Dendritic cell treated with granulocyte-macrophage colony-stimulating factor and Interleukin-4, amounts not matched to agents 40 ng/mL and 50 ng/mL, for 4 days (primary cell): ENCODE data around the gene MBP.

Source experiments
- H3K27ac Mint-ChIP-seq: one replicate; pipeline ENCODE4 v1.8.0; 2022; ENCODE audit warnings: mild to moderate bottlenecking, mixed read lengths
- H3K27me3 Mint-ChIP-seq: one replicate; pipeline ENCODE4 v1.8.0; 2022; ENCODE audit warnings: mild to moderate bottlenecking, mixed read lengths
- H3K36me3 Mint-ChIP-seq: one replicate; pipeline ENCODE4 v1.8.0; 2022; ENCODE audit warnings: low read depth, mixed read lengths
- H3K4me1 Mint-ChIP-seq: one replicate; pipeline ENCODE4 v1.8.0; 2022; ENCODE audit warnings: low read depth, mixed read lengths
- H3K4me3 Mint-ChIP-seq: one replicate; pipeline ENCODE4 v1.8.0; 2022; ENCODE audit warnings: mild to moderate bottlenecking, moderate library complexity, mixed read lengths
- H3K9me3 Mint-ChIP-seq: one replicate; pipeline ENCODE4 v1.8.0; 2022; ENCODE audit warnings: mixed read lengths
- intact Hi-C: fragments of 100-400 bp; cut with micrococcal nuclease; formaldehyde crosslinking; loops from one replicate; pipeline ENCODE4 v1.15.0; 2022

MBP gene

DNA sequence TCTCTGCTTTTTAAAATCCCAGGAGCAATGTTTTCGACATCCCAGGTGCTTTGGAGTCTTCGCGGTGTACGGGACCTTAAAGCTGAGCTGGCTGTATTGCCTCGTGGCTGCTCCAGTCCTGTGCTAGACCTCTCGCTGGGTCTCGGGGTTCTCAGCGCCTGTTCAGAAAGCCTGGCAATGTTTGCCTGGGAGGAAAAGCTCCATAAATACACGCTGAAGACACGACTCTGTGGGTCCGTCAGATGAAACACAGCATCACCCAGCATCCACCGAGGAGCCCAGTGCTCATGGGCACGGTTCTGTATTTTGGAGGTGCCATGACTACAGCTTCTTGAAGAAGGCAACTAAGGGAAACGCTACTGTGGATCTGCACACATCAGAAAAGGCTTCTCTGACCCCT, 21.6 kb downstream of the MBP start:
- Mint-ChIP-seq H3K9me3 (no peaks in the 10 kb centered on the region), H3K4me1 (peaks cover 96% of the 10 kb centered on the region), H3K27ac (peak overlapping the region; percentile 95), H3K4me3 (peak overlapping the region; percentile 77), H3K36me3 (peaks cover 68% of the 10 kb centered on the region), H3K27me3 (no peaks in the 10 kb centered on the region)
- intact Hi-C loops = loop anchor here (10.0 kb wide), 1 partner anchor 616 kb away; the partner anchor contains the start of gene ZNF516

DNA sequence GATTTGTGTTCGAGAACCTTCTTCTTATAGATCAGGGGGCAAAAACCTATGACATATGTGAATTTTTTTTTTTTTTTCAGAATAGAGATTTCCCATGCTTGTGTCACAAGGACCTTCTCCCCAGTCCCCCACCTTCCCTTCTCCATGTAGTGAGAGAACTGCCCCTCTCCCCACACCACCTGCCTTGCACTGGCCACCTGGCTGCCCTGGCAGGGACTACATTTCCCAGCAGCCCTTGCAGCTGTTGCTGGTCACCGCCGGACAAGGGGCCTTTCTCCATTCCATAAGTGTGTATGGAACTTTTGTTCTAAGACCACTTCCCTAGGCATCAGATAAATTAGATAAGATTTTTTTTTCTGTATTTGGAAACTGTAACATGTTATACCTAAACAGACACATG, 22.2 kb downstream of the MBP start:
- intact Hi-C loops = loop anchor here (10.0 kb wide), 1 partner anchor 616 kb away; the partner anchor contains the start of gene ZNF516
- Mint-ChIP-seq H3K36me3 (peaks cover 72% of the 10 kb centered on the region), H3K27me3 (no peaks in the 10 kb centered on the region), H3K4me3 (no peak overlapping the region), H3K9me3 (no peaks in the 10 kb centered on the region), H3K27ac (peak overlapping the region; percentile 95), H3K4me1 (peaks cover 96% of the 10 kb centered on the region)

DNA sequence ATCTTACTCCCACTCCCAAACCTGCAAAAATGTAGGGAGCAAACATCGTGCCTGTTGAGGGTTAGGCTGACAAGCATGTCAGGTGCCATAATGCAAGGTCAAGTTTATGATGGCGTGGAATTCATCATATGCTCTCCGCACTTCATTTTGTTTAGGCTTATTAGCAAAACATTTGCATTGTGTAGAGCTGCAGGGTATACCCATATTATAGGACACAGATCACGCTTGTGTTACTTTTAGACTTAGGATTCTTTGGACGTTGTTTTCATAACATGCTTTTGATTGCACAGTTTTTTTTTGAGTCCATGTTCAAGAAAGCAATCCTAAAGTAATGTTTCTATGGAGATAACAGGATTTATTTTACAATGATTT, 22.9 kb downstream of the MBP start:
- H3K4me3 Mint-ChIP-seq = no peak overlapping the region
- peak overlapping the region; percentile 66 for H3K27ac Mint-ChIP-seq
- intact Hi-C loops = loop anchor here (10.0 kb wide), 1 partner anchor 615 kb away; the partner anchor contains the start of gene ZNF516
- H3K4me1 Mint-ChIP-seq = peaks cover 96% of the 10 kb centered on the region
- H3K36me3 Mint-ChIP-seq = peaks cover 80% of the 10 kb centered on the region
- no peaks in the 10 kb centered on the region for H3K9me3 Mint-ChIP-seq
- H3K27me3 Mint-ChIP-seq = no peaks in the 10 kb centered on the region

GRCh38 chr18:77108821-77109647, 23.5 kb downstream of the MBP start:
- Mint-ChIP-seq H3K9me3 (no peaks in the 10 kb centered on the region), H3K36me3 (peaks cover 86% of the 10 kb centered on the region), H3K4me1 (peaks cover 96% of the 10 kb centered on the region), H3K4me3 (no peak overlapping the region), H3K27me3 (no peaks in the 10 kb centered on the region), H3K27ac (peak overlapping the region; percentile 66)
- intact Hi-C loops = no loop called here

GRCh38 chr18:77108001-77108692, 24.4 kb downstream of the MBP start:
- H3K27ac Mint-ChIP-seq = peak overlapping the region; percentile 81
- intact Hi-C loops = no loop called here
- H3K27me3 Mint-ChIP-seq = no peaks in the 10 kb centered on the region
- peak overlapping the region; percentile 37 for H3K4me3 Mint-ChIP-seq
- no peaks in the 10 kb centered on the region for H3K9me3 Mint-ChIP-seq
- peaks cover 88% of the 10 kb centered on the region for H3K36me3 Mint-ChIP-seq
- H3K4me1 Mint-ChIP-seq = peaks cover 94% of the 10 kb centered on the region

DNA sequence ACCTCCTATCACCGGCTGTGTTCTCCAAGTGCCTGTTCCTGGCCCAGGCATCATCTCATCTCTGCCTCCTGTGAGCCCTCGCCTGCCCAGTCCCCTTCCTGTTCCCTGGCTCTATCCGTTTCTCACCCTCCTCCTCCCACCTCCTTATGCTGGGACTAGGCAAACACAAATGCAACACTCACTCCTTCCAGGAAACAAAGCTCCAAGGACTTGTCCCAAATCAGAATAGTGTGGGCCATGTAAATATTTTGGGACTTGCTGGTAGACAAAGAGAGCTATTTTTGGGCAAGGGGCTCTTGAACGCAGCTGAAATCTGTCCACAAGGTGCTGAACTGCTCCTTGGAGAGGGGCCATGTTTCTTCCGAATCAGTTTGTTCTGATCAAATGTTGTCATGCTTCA, 25.3 kb downstream of the MBP start:
- Mint-ChIP-seq H3K4me3 (no peak overlapping the region), H3K9me3 (no peaks in the 10 kb centered on the region), H3K27ac (peak overlapping the region; percentile 81), H3K27me3 (no peaks in the 10 kb centered on the region), H3K36me3 (peaks cover 81% of the 10 kb centered on the region), H3K4me1 (peaks cover 87% of the 10 kb centered on the region)
- intact Hi-C loops = no loop called here

DNA sequence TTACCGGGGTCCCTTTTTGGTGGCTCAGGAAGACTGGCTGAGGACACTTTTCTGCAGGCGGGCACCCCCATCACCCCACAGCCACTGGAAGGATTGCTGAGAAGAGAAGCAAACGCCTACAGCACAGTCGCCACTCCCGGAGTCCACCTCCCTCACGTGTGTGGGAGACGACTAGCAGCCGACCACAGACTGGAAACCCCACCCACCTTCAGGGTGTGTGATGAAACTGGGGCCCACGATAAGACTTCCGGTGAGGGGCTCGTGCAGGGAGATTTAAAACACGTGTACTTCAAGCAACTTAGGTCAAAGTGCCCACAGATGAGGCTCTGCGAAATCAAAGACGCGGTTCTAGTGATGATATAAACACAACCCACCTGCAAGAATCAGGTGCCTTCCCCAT, 26.3 kb downstream of the MBP start:
- Mint-ChIP-seq H3K27me3 (no peaks in the 10 kb centered on the region), H3K9me3 (no peaks in the 10 kb centered on the region), H3K27ac (peak overlapping the region; percentile 81), H3K4me3 (no peak overlapping the region), H3K36me3 (peaks cover 79% of the 10 kb centered on the region), H3K4me1 (peaks cover 87% of the 10 kb centered on the region)
- intact Hi-C loops = no loop called here

- H3K36me3 Mint-ChIP-seq = peaks cover 77% of the 10 kb centered on the region
- H3K9me3 Mint-ChIP-seq = no peaks in the 10 kb centered on the region
- peak overlapping the region; percentile 21 for H3K4me3 Mint-ChIP-seq
- intact Hi-C loops = no loop called here
- H3K4me1 Mint-ChIP-seq = peaks cover 87% of the 10 kb centered on the region
- H3K27me3 Mint-ChIP-seq = no peaks in the 10 kb centered on the region
- H3K27ac Mint-ChIP-seq = peak overlapping the region; percentile 81
Measured at GRCh38 chr18:77105680-77106079, 26.9 kb downstream of the MBP start.

GRCh38 chr18:77105028-77105427, 27.6 kb downstream of the MBP start:
- intact Hi-C loops = no loop called here
- no peak overlapping the region for H3K4me3 Mint-ChIP-seq
- H3K27me3 Mint-ChIP-seq = no peaks in the 10 kb centered on the region
- peaks cover 88% of the 10 kb centered on the region for H3K4me1 Mint-ChIP-seq
- peaks cover 77% of the 10 kb centered on the region for H3K36me3 Mint-ChIP-seq
- no peaks in the 10 kb centered on the region for H3K9me3 Mint-ChIP-seq
- H3K27ac Mint-ChIP-seq = no peak overlapping the region

- intact Hi-C loops = no loop called here
- no peaks in the 10 kb centered on the region for H3K9me3 Mint-ChIP-seq
Measured at GRCh38 chr18:77103991-77104531, 28.5 kb downstream of the MBP start.

DNA sequence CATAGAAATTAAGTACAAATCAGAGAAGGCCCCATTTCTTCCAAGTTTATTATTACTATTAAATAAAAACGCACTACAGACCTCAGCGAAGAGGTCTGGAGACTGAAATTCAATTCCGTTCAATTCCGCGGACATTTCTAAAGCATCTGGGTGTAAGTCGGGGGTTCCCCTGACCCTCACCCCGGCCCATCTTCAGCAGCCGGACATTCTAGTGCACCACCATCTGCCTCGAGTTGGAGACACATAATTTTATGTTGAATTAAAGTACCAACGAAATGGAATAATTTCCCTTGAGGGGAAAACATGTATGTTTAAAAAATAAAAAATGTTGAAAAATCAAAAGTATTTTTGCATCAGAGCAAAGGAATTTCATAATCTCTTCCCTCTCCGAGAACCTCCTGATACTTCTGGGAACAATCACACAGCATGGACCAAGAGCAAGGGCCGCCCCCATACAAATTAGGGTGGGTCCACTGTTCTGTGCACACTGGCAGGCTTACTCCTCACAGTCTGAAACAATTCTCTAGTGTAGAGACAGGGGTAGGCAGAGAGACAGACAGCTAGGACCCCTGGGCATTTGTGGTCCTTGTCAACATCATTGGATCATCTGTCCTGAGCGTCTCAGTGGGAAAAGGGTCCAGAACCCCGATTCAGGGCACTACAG, 29.3 kb downstream of the MBP start:
- peaks cover 76% of the 10 kb centered on the region for H3K36me3 Mint-ChIP-seq
- intact Hi-C loops = no loop called here
- peaks cover 90% of the 10 kb centered on the region for H3K4me1 Mint-ChIP-seq
- H3K4me3 Mint-ChIP-seq = no peak overlapping the region
- no peaks in the 10 kb centered on the region for H3K27me3 Mint-ChIP-seq
- H3K9me3 Mint-ChIP-seq = no peaks in the 10 kb centered on the region
- H3K27ac Mint-ChIP-seq = peak overlapping the region; percentile 73

More at GRCh38 chr18:77103991-77104531, 28.5 kb downstream of the MBP start:
- peaks cover 77% of the 10 kb centered on the region for H3K36me3 Mint-ChIP-seq
- no peak overlapping the region for H3K4me3 Mint-ChIP-seq
- peak overlapping the region; percentile 73 for H3K27ac Mint-ChIP-seq
- H3K4me1 Mint-ChIP-seq = peaks cover 90% of the 10 kb centered on the region
- H3K27me3 Mint-ChIP-seq = no peaks in the 10 kb centered on the region

- Mint-ChIP-seq H3K36me3 (peaks cover 83% of the 10 kb centered on the region), H3K9me3 (no peaks in the 10 kb centered on the region), H3K27me3 (no peaks in the 10 kb centered on the region), H3K27ac (peak overlapping the region; percentile 81), H3K4me1 (peaks cover 90% of the 10 kb centered on the region), H3K4me3 (no peak overlapping the region)
- intact Hi-C loops = no loop called here
Measured at GRCh38 chr18:77102259-77103040, 30.1 kb downstream of the MBP start.
